22Rv1 (cell line): ENCODE data around the gene IL17RA.

Experiments
- H3K27ac ChIP-seq: fragments of 450-650 bp; 2 replicates; pipeline ENCODE4 v1.5.1; 2017
- CTCF ChIP-seq: fragments of 450-650 bp; IDR thresholded peaks from 2 replicates; pipeline ENCODE4 v1.5.1; 2017; ENCODE audit warnings: mild to moderate bottlenecking
- ZFX ChIP-seq: fragments of 450-650 bp; IDR thresholded peaks from 2 replicates; pipeline ENCODE4 v1.6.1; 2017; ENCODE audit warnings: antibody characterized with exemption, borderline replicate concordance

IL17RA gene

DNA sequence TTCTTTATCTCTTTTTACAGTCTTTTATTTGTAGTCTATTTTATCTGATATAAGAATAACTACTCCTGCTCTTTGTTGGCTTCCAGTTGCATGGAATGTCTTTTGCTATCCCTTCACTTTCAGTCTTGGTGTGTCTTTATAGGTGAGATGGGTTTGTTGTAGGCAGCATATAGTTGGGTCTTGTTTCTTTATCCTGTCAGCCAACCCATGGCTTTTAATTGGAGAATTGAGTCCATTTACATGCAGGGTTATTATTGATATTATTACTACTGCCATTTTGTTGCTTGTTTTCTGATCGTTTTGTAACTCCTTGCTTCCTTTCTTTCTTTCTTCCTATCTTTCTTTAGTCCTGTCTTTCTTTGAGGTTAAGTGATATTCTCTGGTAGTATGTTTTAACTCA lies 11.9 kb upstream of the IL17RA start:
- TF ChIP-seq ZFX, result no peak
- TF ChIP-seq CTCF, result no peak
- H3K27ac ChIP-seq, result no peak overlapping the region

DNA sequence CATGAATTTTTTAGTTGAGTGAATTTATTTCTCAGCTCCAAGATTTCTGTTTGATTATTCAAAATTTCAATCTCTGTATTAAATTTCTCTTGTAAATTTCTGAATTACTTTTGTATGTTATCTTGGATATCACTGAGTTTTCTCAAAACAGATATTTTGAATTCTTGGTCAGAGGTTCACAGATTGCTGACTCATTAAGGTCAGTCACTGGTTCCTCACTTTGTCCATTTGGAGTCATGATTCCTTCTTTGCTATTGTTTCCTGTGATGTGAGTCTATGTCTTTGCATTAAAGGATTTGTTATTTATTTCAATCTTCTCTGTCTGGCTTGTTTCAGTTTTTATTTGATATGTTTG lies 10.2 kb upstream of the IL17RA start:
- TF ChIP-seq ZFX, result no peak
- no peak for TF ChIP-seq CTCF
- no peak overlapping the region for H3K27ac ChIP-seq

GRCh38 chr22:17077255-17077654 lies 7.5 kb upstream of the IL17RA start:
- H3K27ac ChIP-seq, result no peak overlapping the region
- TF ChIP-seq ZFX (no peak), CTCF (no peak)

GRCh38 chr22:17079572-17079971 lies 5.2 kb upstream of the IL17RA start:
- TF ChIP-seq CTCF, result no peak
- TF ChIP-seq ZFX, result no peak
- no peak overlapping the region for H3K27ac ChIP-seq

DNA sequence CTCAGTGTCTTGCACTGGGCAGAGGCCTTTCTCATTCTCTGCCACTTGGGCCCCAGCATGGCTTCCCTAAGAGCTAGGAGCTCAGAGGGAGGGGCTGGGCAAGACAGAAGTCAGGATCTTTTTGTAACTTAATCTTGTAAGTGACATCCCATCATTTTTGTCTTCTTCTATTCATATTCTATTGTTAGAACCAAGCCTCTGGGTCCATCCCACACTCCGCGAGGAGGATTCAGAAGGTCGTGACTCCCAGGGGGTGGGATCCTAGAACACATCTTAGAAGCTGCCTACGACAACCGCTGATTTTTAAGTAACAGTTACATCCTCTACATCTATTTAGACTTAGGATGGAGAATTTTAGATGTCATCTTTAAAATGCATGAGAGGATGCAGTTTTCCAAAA lies 1.5 kb upstream of the IL17RA start:
- TF ChIP-seq ZFX, result no peak
- TF ChIP-seq CTCF, result no peak
- no peak overlapping the region for H3K27ac ChIP-seq

DNA sequence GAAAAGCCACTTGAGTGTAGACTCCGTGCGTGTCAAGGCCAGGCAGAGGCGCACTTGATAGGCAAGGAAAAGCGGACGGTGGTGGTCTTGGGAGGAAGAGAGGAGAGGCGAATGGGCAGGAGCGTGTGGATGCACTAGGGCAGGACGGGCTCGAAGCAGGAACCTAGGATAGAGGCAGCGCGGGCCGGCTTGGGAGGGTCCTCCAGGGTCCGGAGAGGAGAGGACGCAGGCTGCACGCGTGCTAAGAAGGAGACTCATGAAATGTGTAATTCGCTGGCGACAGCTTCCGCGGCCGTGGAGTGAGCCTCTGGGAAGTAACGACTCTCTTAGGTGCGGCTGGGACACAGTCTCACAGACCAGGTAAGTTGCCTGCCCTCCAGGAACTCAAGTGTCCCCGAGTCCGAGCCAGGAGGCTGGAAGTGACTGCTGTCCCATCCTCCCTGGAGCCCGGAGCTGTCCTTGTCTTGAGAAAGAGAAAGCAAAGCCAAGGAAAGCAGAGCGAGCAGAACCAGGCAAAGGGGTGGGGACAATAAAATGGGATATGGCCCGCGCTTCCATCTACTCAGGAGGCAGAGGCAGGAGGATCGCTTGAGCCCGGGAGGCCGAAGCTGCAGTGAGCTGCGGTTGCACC lies 874 bp upstream of the IL17RA start:
- H3K27ac ChIP-seq, result peak overlapping the region; percentile 71
- TF ChIP-seq CTCF (no peak), ZFX (no peak)

GRCh38 chr22:17085277-17086181 lies 729 bp downstream of the IL17RA start:
- H3K27ac ChIP-seq, result peak overlapping the region; percentile 71
- TF ChIP-seq CTCF (no peak), ZFX (no peak)
